HG03095 (cell line): Measurements from ENCODE around the gene MINK1.
"Not testable (repeated sequence)": the region's sequence is repeated elsewhere in the genome, so short reads cannot be mapped to it uniquely, and the experiment has no call there.

ENCODE experiments used
- ATAC-seq: cut with Tn5 transposase; IDR thresholded peaks from one replicate; pipeline ENCODE4 v1.9.1; 2021; ENCODE audit warnings: moderate library complexity; ENCODE audit not compliant: unreplicated experiment

Gene MINK1

DNA sequence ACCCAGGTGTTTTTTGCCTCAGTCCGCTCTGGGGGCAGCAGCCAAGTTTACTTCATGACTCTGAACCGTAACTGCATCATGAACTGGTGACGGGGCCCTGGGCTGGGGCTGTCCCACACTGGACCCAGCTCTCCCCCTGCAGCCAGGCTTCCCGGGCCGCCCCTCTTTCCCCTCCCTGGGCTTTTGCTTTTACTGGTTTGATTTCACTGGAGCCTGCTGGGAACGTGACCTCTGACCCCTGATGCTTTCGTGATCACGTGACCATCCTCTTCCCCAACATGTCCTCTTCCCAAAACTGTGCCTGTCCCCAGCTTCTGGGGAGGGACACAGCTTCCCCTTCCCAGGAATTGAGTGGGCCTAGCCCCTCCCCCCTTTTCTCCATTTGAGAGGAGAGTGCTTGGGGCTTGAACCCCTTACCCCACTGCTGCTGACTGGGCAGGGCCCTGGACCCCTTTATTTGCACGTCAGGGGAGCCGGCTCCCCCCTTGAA, 64.1 kb downstream of the MINK1 start:
- no peak for ATAC-seq

DNA sequence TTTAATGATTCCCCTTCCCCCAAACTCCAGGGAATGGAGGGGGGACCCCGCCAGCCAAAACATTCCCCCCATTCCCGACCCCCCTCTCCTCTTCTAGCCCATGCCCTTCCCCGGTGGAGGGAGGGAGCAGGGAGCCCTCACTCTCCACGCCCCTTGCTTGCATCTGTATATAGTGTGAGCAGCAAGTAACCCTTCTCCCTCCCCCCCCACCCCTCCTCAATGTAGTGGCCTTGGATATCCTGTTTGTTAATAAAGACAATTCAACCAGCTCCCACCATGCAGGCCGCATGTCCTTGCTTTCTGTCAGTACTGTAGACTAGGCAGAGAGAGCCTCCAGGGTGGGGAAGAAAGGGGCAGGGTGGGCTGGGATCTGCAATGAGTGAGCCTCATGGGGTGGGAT, 64.6 kb downstream of the MINK1 start:
- ATAC-seq, result no peak

DNA sequence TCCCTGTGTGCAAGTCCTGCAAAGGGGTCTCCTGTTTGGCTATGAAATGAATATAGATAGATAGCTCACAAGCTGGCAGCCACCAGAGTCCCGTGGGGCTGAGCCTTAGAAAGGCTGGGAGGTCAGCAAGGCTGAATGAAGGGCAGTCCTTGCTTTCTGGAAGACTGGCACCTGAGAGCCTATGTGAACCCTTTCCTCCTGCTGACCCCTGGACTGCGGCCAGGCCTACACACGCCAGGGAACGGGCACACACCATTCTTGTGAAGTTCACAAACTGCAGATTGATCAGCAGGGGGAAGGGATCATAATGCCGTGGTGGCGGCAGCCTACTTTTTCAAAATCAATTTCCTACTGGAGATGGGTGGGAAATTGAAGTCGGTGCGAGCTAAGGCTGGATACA, 65.2 kb downstream of the MINK1 start:
- no peak for ATAC-seq

DNA sequence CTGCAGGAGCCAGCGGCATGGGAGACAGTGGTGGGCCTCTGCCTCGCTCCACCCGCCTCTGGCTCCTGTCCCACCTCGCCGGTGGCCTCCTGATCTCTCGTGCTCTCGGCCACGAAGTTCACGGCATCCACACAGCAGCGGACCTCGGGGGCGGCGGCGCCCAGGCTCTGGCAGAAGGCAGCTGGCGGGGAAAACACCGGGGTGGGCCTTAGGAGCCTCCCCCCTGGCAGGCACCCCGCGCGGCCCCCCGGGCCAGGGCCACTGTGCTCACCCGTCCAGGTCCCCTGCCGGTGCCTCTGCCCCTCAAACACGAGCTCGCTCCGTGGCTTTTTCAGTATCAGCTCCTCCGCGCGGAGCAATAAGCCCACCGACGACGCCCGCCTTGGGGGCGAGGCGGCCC, 65.8 kb downstream of the MINK1 start:
- no peak for ATAC-seq

DNA sequence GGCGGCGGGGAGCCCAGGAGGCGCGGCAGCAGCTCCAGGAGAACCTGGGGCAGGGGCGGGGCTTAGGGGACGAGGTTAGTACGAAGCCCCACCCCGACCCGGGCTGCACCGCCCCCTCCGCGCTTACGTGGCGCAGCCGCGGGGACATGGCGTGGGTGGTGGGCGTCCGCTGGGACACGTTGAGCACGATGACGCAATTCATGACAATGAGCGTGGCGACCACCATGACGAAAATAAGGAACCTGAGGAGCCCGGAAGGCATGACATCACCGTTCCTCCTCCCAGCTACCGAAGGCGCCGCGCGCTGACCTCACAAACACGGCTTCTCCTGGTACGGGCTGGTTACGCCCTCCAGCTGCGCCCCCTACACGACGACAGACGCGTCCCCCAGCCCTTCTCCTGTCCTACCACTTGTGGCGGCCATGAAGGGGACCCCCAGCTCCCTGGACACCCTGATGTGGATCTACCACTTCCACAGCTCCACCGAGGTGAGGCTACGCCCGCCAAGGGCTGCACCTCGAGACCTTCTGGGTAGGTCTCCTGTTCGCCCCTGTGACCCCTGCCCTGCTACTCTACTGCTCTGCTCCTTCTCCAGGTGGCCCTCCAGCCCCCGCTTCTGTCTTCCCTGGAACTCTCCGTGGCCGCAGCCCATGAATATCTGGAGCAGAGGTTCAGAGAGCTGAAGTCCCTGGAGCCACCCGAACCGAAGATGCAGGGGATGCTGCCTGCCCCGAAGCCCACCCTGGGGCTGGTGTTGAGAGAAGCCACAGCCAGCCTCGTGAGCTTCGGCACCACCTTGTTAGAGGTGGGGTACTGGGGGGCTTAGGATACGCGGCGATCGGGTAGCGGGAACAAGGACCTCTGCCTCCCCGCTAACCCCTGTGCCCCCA, 66.4 kb downstream of the MINK1 start, which contains the start of gene C17orf107:
Gene C17orf107, plus strand, starts transcription at position 196 of the 890 bp plus-strand sequence. Its CDS starts 227 bp downstream, at position 423.
- no peak for ATAC-seq

DNA sequence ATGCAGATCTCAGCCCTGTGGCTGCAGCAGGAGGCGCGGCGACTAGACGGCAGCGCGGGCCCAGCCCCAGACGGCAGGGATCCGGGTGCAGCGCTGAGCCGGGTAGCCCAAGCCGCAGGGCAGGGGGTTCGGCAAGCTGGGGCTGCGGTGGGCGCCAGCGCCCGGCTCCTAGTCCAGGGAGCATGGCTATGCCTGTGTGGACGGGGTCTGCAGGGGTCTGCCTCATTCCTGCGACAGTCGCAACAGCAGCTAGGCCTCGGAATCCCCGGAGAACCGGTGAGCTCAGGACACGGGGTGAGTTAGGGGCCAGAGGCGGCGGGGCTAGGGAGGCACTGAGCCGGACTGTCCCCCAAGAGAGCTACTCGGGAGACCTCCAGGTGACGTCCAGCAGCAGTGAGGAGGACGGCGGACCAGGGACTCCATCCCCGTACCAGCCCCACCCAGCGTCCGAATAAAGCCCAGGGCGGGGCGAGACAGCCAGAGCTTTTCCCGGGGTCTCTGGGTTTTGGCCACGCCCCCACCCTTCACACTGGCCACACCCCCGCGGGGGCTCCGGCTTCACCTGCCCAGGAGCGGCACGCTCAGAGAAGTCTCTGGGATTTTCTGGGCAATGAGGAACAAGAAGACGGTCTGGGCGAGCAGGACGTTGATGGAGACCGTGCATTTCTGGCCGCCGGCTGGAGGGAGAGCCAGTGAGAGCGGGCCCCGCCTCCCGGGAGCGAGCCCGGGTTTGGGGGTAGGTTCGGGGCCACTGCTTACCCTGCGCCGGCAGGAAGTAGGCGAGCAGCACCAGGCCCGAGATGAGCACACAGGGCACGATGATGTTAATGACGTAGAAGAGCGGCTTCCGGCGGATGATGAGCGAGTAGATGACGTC, 67.3 kb downstream of the MINK1 start:
- no peak for ATAC-seq

DNA sequence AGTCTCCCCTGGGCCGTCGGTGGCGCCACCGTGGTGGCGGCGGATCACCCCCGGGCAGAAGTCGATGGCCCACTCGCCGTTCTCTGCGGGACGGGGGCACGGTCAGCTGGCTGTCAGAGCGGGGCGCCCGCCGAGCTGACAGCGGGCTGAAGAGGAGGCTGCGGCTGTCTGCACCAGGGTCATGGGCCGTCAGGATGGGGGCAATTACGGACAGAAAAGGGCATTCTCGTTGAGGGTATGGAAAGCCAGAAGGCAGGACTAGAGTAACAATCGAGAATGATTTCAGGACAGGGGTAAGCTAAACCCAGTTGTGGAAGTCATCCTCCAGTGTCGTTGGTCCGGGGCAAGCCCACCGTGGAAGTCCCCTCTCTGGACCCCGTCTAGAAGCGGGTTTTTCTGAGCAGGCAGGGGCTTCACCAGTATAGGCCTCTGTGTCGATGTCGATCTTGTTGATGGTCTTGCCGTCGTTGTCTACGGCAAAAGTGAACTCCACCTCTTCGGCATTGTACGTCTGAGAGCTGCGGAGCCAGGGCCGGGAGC, 68.0 kb downstream of the MINK1 start:
- ATAC-seq, result no peak

DNA sequence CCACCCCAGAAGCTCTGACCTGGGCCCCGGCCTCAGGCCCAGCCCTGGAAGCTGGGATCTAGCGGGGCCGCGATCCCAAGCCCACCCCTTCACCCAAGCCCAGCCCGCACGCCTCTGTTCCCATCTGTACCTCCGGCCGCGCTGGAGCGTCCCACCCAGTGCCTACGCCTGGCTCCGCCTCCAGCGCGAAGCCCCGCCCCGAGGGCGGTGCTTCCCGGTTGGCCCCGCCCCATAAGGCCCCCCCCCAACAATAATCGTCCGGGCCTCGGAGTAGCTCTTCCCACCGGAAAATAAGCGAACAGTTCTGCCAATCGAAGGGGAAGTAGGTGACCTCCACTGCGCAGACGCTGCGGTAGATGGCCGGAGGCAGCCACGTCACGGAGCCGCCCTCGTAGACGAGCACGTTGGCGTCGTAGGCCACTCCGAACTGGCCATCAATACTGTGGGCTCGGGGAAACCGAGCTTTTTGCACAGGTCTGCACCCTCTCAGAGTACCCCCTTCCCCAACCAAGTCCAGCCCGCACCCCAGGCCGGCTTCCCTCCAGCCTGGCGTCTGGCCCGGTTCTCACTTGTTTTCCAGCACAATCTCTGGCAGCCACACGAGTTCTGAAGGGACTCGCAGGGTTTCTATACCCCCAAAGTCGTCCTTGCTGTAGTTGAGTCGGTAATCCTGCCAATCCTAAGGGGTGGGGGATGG, 68.7 kb downstream of the MINK1 start:
- no peak for ATAC-seq

DNA sequence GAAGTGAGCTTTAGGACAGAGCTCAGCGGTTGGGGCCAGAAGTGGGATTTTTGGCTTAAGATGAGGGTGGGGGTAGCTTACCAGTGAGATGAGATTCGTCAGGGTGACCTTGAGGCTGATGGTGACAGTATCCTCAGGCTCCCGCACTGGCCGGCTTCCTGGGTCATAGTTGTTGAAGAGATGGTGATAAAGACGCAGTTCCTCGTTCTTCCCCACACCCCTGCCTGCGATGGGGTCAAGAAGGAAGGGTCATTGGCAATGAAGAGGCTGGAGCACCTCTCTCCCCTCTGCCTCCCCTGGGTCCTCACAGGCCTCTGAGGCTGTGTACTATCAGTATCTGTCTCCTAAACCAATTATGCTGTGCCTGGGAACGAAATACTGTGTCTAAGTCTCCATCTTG, 69.4 kb downstream of the MINK1 start:
- ATAC-seq, result no peak

DNA sequence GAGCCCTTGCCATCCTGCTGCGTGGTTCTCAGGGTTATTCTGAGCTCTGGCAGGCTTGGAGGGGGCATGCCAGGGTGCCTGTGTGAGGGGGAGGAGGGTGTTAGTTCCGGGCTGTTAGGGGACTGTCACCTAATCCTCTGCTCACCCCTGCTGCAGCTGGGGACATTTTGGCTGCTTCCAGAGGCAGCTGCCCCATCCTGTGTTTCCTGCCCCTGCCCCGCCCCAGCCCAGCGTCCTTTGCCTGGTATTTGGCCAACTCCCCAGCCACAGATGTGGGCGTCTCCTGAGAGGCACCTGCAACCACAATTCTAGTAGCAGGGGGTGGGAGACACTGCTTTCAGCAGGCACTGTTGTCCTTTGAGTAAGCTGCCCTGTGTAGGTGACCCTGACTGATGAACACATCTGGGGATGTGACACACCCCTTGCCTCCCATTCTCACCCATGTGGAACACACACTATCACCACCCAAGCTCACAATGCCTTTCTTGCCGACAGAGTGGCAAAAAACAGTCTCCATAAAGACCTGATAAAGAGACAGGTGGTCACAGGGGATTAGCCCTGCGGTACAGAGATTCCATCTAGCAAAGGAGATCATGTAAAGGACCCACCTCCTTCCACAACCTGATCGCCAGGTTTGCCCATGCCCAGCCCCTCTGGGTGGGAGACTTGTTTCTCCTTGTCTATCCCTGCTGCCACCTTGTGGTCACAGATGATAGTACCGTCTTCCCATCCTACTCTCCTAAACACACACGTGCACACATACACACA, 70.1 kb downstream of the MINK1 start, which contains the start of gene CHRNE:
Gene CHRNE, minus strand, starts transcription at position 48 of the 768 bp plus-strand sequence. Its CDS starts 35 bp downstream, at position 13.
- ATAC-seq, result no peak

DNA sequence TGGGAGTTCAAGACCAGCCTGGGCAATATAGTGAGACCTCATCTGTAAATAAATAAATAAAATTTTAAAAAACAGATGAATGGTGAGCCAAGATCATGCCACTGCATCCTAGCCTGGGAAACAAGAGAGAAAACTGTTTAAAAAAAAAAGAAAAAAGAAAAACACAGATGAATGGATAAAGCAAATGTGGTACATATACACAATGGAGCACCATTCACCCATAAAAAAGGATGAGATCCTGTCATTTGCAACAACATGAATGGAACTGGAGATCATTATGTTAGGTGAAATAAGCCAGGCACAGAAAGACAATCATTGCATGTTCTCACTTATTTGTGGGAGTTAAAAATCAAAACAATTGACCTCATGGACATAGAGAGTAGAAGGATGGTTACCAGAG, 73.5 kb downstream of the MINK1 start:
- not testable (repeated sequence) for ATAC-seq

DNA sequence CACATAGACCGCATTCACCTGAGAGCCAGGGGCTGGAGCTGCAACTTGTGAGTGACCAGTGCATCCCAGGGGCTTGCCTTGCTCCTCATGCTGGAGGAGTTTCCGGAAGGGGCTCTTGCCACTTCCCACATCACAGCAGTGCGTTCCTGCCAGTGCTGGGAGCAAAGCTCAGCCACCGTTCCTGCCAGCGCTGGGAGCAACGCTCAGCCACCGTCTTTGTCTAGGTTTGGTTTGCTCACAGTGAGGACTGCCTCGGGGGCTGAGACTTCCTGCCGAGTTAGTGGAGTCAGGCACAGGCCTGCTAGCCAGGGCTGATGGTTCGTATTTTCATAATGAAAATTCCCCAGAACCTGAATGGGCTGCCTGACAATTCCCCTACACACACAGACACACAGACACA, 75.2 kb downstream of the MINK1 start:
- no peak for ATAC-seq

DNA sequence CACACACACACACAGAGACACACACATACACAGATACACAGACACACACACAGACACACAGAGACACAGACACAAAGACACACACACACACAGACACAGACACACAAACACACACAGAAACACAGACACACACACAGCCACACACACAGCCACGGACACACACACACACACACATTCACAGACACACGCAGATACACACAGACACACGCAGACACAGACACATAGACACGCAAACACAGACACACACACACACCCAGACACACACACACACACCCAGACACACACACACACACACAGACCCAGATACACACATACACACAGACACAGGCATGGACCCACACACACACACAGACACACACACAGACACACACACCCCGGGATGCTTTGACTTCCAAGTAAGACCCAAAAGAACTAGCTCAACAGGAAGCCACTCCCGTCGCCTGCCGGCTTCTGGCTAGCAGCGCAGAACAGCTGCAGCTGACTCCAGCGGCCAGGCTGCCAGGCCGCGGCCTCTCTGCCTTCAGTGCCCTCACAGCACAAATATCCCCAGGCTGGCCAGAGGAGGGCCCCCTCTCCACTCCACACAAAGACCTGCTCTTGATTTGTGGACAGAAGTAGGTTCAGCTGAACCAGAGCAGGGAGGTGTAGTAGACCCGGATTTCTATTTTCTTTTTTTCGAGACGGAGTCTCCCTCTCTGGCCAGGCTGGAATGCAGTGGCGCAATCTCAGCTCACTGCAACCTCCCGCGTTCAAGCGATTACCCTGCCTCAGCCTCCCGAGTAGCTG, 75.8 kb downstream of the MINK1 start:
- ATAC-seq, result no peak

DNA sequence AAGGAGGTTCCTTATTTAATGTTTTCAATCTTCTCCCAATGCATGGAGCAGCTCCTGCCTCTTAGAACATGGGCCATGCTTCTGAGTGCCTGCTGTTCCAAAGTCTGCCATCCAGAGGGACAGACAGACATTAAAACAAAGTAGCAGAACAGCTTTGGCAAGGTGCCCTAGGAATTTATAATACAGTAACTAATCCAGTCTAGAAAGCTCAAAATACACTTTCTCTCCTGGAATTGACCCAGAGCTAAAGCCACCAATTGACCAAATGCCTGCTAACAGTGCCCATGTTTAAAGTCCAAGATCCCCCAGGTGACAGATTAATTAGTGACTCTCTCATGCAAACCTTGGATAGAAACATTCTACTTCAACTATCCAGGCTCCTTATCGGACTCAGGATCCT, 80.9 kb downstream of the MINK1 start:
- ATAC-seq, result no peak

DNA sequence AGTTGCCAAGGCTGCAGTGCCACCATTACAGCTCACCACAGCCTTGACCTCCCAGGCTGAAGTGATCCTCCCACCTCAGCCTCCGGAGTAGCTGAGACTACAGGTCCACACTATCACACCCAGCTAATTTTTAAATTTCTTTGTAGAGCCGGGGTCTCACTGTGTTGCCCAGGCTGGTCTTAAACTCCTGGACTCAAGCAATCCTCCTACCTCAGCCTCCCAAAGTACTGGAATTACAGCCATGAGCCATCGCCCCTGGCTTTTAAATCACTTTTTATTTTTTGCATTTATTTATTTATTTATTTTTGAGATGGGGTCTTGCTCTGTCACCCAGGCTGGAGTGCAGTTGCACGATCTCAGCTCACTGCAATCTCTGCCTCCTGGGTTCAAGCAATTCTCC, 81.4 kb downstream of the MINK1 start:
- not testable (repeated sequence) for ATAC-seq

DNA sequence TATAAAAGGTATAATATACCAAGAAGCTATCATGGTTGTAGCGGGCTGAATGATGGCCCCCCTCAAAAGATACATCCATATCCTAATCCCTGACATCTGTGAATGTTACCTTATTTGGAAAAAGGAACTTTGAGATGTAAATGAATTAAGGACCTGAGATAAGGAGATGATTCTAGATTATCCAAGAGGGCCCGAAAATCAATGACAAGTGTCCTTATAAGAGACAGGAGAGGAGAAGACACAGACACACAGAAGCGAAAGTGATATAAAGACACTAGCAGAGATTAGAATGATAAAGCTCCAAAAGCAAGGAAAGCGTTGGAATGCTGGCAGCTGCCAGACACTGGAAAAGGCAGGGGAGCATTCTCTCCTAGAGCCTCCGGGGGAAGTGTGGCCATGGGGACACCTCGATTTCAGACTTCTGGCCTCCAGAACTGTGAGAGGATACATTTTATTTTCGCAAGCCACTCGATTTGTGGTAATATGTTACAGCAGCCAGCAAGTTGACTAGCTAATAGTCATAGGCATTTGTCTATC, 86.4 kb downstream of the MINK1 start:
- ATAC-seq, result no peak

DNA sequence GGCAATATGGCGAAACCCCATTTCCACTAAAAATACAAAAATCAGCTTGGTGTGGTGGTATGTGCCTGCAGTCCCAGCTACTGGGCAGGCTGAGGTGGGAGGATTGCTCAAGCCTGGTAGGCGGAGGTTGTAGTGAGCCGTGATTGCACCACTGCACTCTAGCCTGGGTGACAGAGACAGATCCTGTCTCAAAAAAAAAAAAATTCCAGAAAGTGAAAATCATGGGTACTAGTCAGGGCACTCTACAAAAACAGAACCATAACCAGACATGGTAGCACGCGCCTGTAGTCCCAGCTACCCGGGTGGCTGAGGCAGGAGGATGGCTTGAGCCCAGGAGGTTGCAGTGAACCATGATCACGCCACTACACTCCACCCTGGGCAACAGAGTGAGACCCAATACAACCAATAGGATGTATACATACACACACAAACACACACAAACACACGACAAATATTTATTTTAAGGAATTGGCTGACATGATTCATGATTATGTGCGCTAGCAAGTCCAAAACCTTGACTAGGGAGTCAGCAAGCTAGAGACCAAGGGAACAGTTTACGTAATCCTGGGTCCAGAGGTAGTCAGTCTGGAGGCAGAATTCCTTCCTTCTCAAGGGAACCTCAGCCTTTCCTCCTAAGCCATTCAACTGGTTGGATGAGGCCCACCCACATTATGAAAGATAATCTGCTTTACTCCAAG, 87.4 kb downstream of the MINK1 start:
- no peak for ATAC-seq

DNA sequence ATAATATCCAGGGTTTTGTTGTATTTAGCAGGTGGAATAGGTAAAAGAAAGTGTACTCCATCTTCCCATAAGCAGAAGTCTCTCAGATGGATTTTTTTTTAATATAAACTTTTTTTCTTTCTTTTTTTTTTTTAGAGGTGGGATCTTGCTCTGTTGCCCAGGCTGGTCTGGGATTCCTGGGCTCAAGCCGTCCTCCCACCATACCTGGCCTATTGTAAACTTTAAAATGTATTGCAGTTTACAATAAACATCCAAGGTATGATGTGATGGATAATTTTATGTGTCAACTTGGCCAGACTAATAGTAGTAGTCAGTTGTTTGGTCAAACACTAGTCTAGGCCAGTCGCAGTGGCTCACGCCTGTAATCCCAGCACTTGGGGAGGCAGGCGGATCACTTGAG, 88.2 kb downstream of the MINK1 start:
- ATAC-seq, result no peak
